RWPE2 (cell line): ENCODE measurements around the gene PARP4.
"Not testable (repeated sequence)": the region's sequence is repeated elsewhere in the genome, so short reads cannot be mapped to it uniquely, and the experiment has no call there.

Experiments
- ATAC-seq: fragments of 200-7000 bp; cut with Tn5 transposase; 3 replicates; pipeline ENCODE4 v1.9.1; 2021; ENCODE audit warnings: low read depth
- DNase-seq: peaks from one replicate; pipeline ENCODE4 v3.0.0-alpha.2; 2020; ENCODE audit warnings: low spot score
- H3K27ac ChIP-seq: fragments of 450-650 bp; 2 replicates; pipeline ENCODE4 v1.5.1; 2017; ENCODE audit warnings: mild to moderate bottlenecking; ENCODE audit not compliant: poor library complexity, severe bottlenecking
- H3K27me3 ChIP-seq: fragments of 250-450 bp; sonication (Bioruptor Pico); 2 replicates; pipeline ENCODE4 v1.5.1; 2021; ENCODE audit warnings: mild to moderate bottlenecking, moderate library complexity; ENCODE audit not compliant: insufficient read depth, poor library complexity, severe bottlenecking
- H3K36me3 ChIP-seq: fragments of 250-450 bp; sonication (Bioruptor Pico); 2 replicates; pipeline ENCODE4 v1.5.1; 2020; ENCODE audit warnings: low read depth, mild to moderate bottlenecking, moderate library complexity
- H3K4me1 ChIP-seq: fragments of 250-450 bp; sonication (Bioruptor Pico); 2 replicates; pipeline ENCODE4 v1.5.1; 2021; ENCODE audit warnings: mild to moderate bottlenecking, moderate library complexity; ENCODE audit not compliant: insufficient read depth, poor library complexity, severe bottlenecking
- H3K4me3 ChIP-seq: fragments of 250-450 bp; sonication (Bioruptor Pico); 2 replicates; pipeline ENCODE4 v1.5.1; 2021; ENCODE audit warnings: mild to moderate bottlenecking, moderate library complexity; ENCODE audit not compliant: severe bottlenecking
- H3K9me3 ChIP-seq: fragments of 250-450 bp; sonication (Bioruptor Pico); 2 replicates; pipeline ENCODE4 v1.5.1; 2021; ENCODE audit warnings: mild to moderate bottlenecking, moderate library complexity; ENCODE audit not compliant: severe bottlenecking
- TF ChIP-seq, protein P1 (sequence below): fragments of 450-650 bp; IDR thresholded peaks from one replicate; pipeline ENCODE4 v1.5.1; 2017; ENCODE audit warnings: mild to moderate bottlenecking, moderate library complexity; ENCODE audit not compliant: poor library complexity, severe bottlenecking

The PARP4 gene

GRCh38 chr13:24473686-24474085 lies 38.9 kb downstream of the PARP4 start:
- H3K4me3 ChIP-seq: no peak overlapping the region
- H3K27ac ChIP-seq: no peak overlapping the region
- H3K4me1 ChIP-seq: no peaks in the 10 kb centered on the region
- ATAC-seq (no peak), DNase-seq (no peak)
- TF ChIP-seq, protein P1, sequence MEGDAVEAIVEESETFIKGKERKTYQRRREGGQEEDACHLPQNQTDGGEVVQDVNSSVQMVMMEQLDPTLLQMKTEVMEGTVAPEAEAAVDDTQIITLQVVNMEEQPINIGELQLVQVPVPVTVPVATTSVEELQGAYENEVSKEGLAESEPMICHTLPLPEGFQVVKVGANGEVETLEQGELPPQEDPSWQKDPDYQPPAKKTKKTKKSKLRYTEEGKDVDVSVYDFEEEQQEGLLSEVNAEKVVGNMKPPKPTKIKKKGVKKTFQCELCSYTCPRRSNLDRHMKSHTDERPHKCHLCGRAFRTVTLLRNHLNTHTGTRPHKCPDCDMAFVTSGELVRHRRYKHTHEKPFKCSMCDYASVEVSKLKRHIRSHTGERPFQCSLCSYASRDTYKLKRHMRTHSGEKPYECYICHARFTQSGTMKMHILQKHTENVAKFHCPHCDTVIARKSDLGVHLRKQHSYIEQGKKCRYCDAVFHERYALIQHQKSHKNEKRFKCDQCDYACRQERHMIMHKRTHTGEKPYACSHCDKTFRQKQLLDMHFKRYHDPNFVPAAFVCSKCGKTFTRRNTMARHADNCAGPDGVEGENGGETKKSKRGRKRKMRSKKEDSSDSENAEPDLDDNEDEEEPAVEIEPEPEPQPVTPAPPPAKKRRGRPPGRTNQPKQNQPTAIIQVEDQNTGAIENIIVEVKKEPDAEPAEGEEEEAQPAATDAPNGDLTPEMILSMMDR: no peak
- no peaks in the 10 kb centered on the region for H3K27me3 ChIP-seq
- peaks cover 14% of the 10 kb centered on the region; the same call in 1 of the 2 replicates for H3K36me3 ChIP-seq
- no peaks in the 10 kb centered on the region for H3K9me3 ChIP-seq

DNA sequence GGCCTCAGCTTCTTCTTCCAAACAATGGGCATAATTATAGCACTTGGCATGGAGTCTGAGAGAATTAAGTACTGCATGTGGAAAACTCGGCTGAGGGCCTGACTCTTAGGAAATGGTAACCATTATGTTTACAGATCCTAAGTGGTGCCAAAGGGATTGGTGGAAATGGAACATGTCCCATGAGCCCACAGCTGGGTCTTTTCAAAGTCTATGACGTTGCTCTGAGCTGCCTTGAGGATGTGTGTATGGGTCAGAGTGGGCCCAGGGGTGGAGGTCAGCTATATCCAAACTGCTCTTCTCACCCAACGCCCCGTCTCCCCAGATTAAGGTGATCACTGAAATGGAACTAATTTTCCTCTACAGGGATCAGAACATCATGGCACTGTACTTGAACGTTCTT lies 40.4 kb downstream of the PARP4 start:
- not testable (repeated sequence) for H3K27ac ChIP-seq, ATAC-seq

GRCh38 chr13:24463078-24463477 lies 49.5 kb downstream of the PARP4 start:
- no peaks in the 10 kb centered on the region for H3K4me1 ChIP-seq
- H3K36me3 ChIP-seq: peaks cover 58% of the 10 kb centered on the region
- no peaks in the 10 kb centered on the region for H3K9me3 ChIP-seq
- DNase-seq: no peak
- no peak overlapping the region for H3K4me3 ChIP-seq
- ATAC-seq: no peak
- TF ChIP-seq, protein P1: no peak
- no peaks in the 10 kb centered on the region for H3K27me3 ChIP-seq
- H3K27ac ChIP-seq: no peak overlapping the region

More for the DNA sequence above, 40.4 kb downstream of the PARP4 start:
- not testable (repeated sequence) for DNase-seq, H3K4me1 ChIP-seq, H3K9me3 ChIP-seq, H3K27me3 ChIP-seq, H3K4me3 ChIP-seq
- peaks cover 15% of the 10 kb centered on the region; the same call in 1 of the 2 replicates for H3K36me3 ChIP-seq

- H3K27ac ChIP-seq: no peak overlapping the region
- H3K27me3 ChIP-seq: no peaks in the 10 kb centered on the region
- ATAC-seq: no peak
- H3K9me3 ChIP-seq: no peaks in the 10 kb centered on the region
- no peak overlapping the region for H3K4me3 ChIP-seq
- no peaks in the 10 kb centered on the region for H3K4me1 ChIP-seq
- peaks cover 56% of the 10 kb centered on the region for H3K36me3 ChIP-seq
- TF ChIP-seq, protein P1: no peak
- DNase-seq: no peak
Observed at GRCh38 chr13:24460256-24460655, 52.3 kb downstream of the PARP4 start.

- H3K4me1 ChIP-seq: no peaks in the 10 kb centered on the region
- DNase-seq (no peak), ATAC-seq (no peak)
- TF ChIP-seq, protein P1: no peak
- H3K9me3 ChIP-seq: no peaks in the 10 kb centered on the region
- H3K27ac ChIP-seq: no peak overlapping the region
- H3K36me3 ChIP-seq: peaks cover 60% of the 10 kb centered on the region
- H3K27me3 ChIP-seq: no peaks in the 10 kb centered on the region
- H3K4me3 ChIP-seq: no peak overlapping the region
Observed at GRCh38 chr13:24459726-24460125, 52.9 kb downstream of the PARP4 start.
